AG09309 (cell line): Measurements from ENCODE around the gene SMIM14.

ENCODE experiments used
- DNase-seq: peaks from one replicate; pipeline ENCODE4 v3.0.0-alpha.2; 2010; ENCODE audit warnings: low read depth
- H3K4me3 ChIP-seq: 2 replicates; pipeline ENCODE4 v1.5.1; 2011; ENCODE audit warnings: mild to moderate bottlenecking, low read depth, low read length, moderate library complexity; ENCODE audit not compliant: control insufficient read depth
- CTCF ChIP-seq: IDR thresholded peaks from 2 replicates; pipeline ENCODE4 v1.5.1; 2011; ENCODE audit warnings: mild to moderate bottlenecking, low read depth, low read length, inconsistent platforms; ENCODE audit not compliant: insufficient read depth, control insufficient read depth; ENCODE audit errors: missing control alignments

SMIM14 gene

GRCh38 chr4:39631700-39632079, 7.0 kb downstream of the SMIM14 start:
- TF ChIP-seq CTCF: no peak
- no peak overlapping the region for H3K4me3 ChIP-seq
- DNase-seq: no peak

DNA sequence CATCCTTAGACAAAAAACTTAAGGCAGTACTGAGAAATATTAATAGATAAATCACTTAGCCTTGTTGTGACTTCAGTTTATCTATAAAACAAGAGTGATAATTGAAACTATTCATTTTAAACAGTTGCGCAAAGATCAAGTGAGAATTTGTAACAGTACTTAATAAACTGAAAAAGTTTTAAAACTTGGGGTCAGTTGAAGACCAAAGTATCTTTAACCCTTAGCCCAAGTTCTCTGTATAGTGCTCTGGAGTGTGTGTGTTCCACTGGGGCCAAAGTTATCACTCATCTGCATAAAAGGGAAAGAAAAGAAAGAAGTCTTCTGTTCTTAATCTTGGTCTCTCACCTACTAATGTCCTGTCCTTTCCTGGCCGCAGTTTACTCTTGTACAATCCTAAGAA, 11.3 kb downstream of the SMIM14 start:
- TF ChIP-seq CTCF: no peak
- DNase-seq: no peak
- H3K4me3 ChIP-seq: no peak overlapping the region

DNA sequence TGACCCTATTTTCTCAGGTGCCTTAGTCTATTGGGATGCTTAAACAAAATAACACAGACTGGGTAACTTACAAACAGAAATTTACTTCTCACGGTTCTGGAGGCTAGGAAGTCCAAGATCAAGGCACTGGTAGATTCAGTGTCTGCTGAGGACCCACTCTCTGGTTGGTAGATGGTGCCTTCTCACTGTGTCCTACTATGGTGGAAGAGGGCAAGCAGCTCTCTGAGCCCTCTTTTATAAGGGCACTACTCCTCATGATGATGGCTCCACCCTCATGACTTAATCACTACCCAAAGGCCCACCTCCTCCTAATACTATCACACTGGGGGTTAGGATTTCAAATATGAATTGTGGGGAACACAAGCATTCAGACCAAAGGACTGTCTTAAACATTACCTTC, 11.8 kb downstream of the SMIM14 start:
- DNase-seq: no peak
- no peak for TF ChIP-seq CTCF
- no peak overlapping the region for H3K4me3 ChIP-seq

DNA sequence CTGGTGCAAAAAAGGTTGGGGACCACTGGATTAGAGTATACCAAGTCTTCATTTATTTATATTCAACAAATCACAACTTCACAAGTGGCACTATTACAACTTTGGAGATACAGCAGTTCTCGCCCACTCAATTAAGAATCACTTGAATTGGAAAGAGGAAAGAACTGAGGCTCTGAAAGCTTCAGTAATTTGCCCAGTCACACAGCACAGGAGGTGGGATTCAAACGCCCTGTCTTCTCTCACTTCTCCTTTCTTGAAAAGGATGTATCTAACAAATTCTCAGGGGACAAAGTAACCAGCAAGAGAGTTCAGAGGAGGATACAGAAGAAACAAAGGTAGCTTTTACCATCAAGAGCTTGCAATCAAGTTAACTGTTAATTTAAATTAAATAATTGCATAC, 12.4 kb downstream of the SMIM14 start:
- H3K4me3 ChIP-seq: no peak overlapping the region
- no peak for DNase-seq
- TF ChIP-seq CTCF: no peak

DNA sequence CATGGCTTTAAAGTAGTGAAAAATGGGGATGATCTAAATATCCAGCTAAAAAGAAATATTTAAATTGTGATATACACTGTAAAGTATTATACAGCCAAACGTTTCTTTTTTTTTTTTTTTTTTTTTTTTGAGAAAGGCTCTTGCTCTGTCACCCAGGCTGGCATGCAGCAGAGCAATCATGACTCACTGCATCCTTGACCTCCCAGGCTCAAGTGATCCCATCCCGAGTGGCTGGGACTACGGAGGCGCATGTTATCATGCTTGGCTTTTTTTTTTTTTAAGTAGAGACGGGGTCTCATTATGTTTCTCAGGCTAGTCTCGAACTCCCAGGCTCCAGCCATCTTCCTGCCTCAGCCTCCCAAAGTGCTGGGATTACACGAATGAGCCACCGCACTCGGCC, 17.1 kb downstream of the SMIM14 start:
- TF ChIP-seq CTCF: no peak
- H3K4me3 ChIP-seq: no peak overlapping the region
- DNase-seq: no peak

GRCh38 chr4:39620551-39621313, 17.9 kb downstream of the SMIM14 start:
- no peak overlapping the region for H3K4me3 ChIP-seq
- DNase-seq: no peak
- no peak for TF ChIP-seq CTCF

DNA sequence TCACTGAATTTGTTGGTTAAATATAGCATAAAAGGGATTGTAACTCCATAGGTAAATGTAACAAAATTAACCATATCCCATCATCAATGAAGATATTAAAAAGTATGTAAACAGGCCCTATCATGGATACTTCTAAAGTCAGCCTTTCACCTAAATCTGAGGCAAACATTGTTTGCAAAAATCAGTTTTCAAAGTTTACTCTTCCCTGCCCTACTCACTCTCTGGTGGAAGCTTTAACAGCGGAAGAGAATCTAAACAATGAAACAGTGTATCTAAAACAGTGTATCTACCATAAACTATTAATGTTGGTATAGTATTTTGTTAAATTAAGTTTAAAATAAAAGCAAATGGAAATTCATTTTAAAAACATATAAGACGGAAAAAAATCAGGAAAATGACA, 21.1 kb downstream of the SMIM14 start:
- no peak for DNase-seq
- TF ChIP-seq CTCF: no peak
- H3K4me3 ChIP-seq: no peak overlapping the region
